WTC11 (cell line): ENCODE data around the gene DOCK8. TPM values are rescaled to one million over a fixed set of nuclear protein-coding genes. Genes with fewer than 3 reads are reported as not detected.

Source experiments
- ATAC-seq: fragments of 200-7000 bp; cut with Tn5 transposase; 2 replicates; pipeline ENCODE4 v1.10.0; 2021; ENCODE audit warnings: mild to moderate bottlenecking, moderate library complexity
- CTCF ChIA-PET: fragments of 300-600 bp; sonication (Branson Sonifier 250); formaldehyde crosslinking; loops from one replicate; lab custom pipeline; 2021; ENCODE audit warnings: antibody characterized with exemption; lab: Charles Lee
- POLR2A ChIA-PET: fragments of 350-600 bp; sonication (Branson Sonifier 250); formaldehyde crosslinking; loops from one replicate; lab custom pipeline; 2021; ENCODE audit warnings: antibody characterized with exemption; lab: Charles Lee
- DNase-seq: peaks from one replicate; pipeline ENCODE4 v3.0.0; 2021; ENCODE audit warnings: low spot score
- H3K27ac Mint-ChIP-seq: 2 replicates; pipeline ENCODE4 v1.8.0; 2021; ENCODE audit warnings: mixed read lengths
- H3K27me3 Mint-ChIP-seq: 2 replicates; pipeline ENCODE4 v1.8.0; 2021; ENCODE audit warnings: low read depth, mild to moderate bottlenecking, moderate library complexity, mixed read lengths
- H3K36me3 Mint-ChIP-seq: 2 replicates; pipeline ENCODE4 v1.8.0; 2021; ENCODE audit warnings: mixed read lengths
- H3K4me1 Mint-ChIP-seq: 2 replicates; pipeline ENCODE4 v1.8.0; 2022; ENCODE audit warnings: mixed read lengths
- H3K4me3 Mint-ChIP-seq: 2 replicates; pipeline ENCODE4 v1.8.0; 2021; ENCODE audit warnings: mild to moderate bottlenecking, moderate library complexity, mixed read lengths
- H3K9me3 Mint-ChIP-seq: 2 replicates; pipeline ENCODE4 v1.8.0; 2021; ENCODE audit warnings: mixed read lengths
- ATF2 ChIP-seq: sonication (generic); formaldehyde crosslinking; IDR thresholded peaks from 2 replicates; pipeline ENCODE4 v1.8.1; 2022; ENCODE audit warnings: low read depth, missing genetic modification reagents, borderline replicate concordance
- ATF6 ChIP-seq: sonication (generic); formaldehyde crosslinking; IDR thresholded peaks from 2 replicates; pipeline ENCODE4 v1.8.1; 2023; ENCODE audit warnings: mild to moderate bottlenecking, missing genetic modification reagents
- CBFB ChIP-seq: sonication (generic); formaldehyde crosslinking; IDR thresholded peaks from 2 replicates; pipeline ENCODE4 v1.8.1; 2022; ENCODE audit warnings: mild to moderate bottlenecking, low read depth, missing genetic modification reagents
- CREM ChIP-seq: sonication (generic); formaldehyde crosslinking; IDR thresholded peaks from 2 replicates; pipeline ENCODE4 v1.8.1; 2022; ENCODE audit warnings: mild to moderate bottlenecking, missing genetic modification reagents, moderate library complexity
- ELF4 ChIP-seq: sonication (generic); formaldehyde crosslinking; IDR thresholded peaks from 2 replicates; pipeline ENCODE4 v1.8.1; 2022; ENCODE audit warnings: low read depth, mild to moderate bottlenecking, moderate library complexity, missing genetic modification reagents
- EMX1 ChIP-seq: fragments of 250-450 bp; sonication (Bioruptor Pico); IDR thresholded peaks from 2 replicates; pipeline ENCODE4 v1.8.0; 2021; ENCODE audit warnings: mild to moderate bottlenecking
- ETV6 ChIP-seq: sonication (generic); formaldehyde crosslinking; IDR thresholded peaks from 2 replicates; pipeline ENCODE4 v1.8.1; 2022; ENCODE audit warnings: mild to moderate bottlenecking, missing genetic modification reagents
- FOXP1 ChIP-seq: sonication (generic); formaldehyde crosslinking; IDR thresholded peaks from 2 replicates; pipeline ENCODE4 v1.8.0; 2022; ENCODE audit warnings: missing genetic modification reagents, mild to moderate bottlenecking, moderate library complexity, borderline replicate concordance
- HMGA2 ChIP-seq: fragments of 250-450 bp; sonication (Bioruptor Pico); IDR thresholded peaks from 2 replicates; pipeline ENCODE4 v1.4.0; 2021; ENCODE audit warnings: mild to moderate bottlenecking, moderate library complexity
- MXD4 ChIP-seq: fragments of 250-450 bp; sonication (Bioruptor Pico); IDR thresholded peaks from 2 replicates; pipeline ENCODE4 v1.8.0; 2021; ENCODE audit warnings: mild to moderate bottlenecking, moderate library complexity, borderline replicate concordance
- NR1H2 ChIP-seq: sonication (generic); formaldehyde crosslinking; IDR thresholded peaks from 2 replicates; pipeline ENCODE4 v1.9.0; 2021; ENCODE audit warnings: mild to moderate bottlenecking, moderate library complexity, missing genetic modification reagents
- RELA ChIP-seq: sonication (generic); formaldehyde crosslinking; IDR thresholded peaks from 2 replicates; pipeline ENCODE4 v1.8.1; 2022; ENCODE audit warnings: missing genetic modification reagents, mild to moderate bottlenecking, borderline replicate concordance
- TEAD1 ChIP-seq: sonication (generic); formaldehyde crosslinking; IDR thresholded peaks from 2 replicates; pipeline ENCODE4 v1.8.0; 2022; ENCODE audit warnings: mild to moderate bottlenecking, missing genetic modification reagents
- TP53 ChIP-seq: sonication (generic); formaldehyde crosslinking; IDR thresholded peaks from 2 replicates; pipeline ENCODE4 v1.8.1; 2023; ENCODE audit warnings: mild to moderate bottlenecking, missing genetic modification reagents
- USF2 ChIP-seq: sonication (generic); formaldehyde crosslinking; IDR thresholded peaks from 2 replicates; pipeline ENCODE4 v1.8.1; 2023; ENCODE audit warnings: mild to moderate bottlenecking, missing genetic modification reagents, moderate library complexity
- ZNF138 ChIP-seq: sonication (generic); formaldehyde crosslinking; conservative IDR thresholded peaks from 2 replicates; pipeline ENCODE4 v1.8.1; 2022; ENCODE audit warnings: mild to moderate bottlenecking, moderate library complexity, missing genetic modification reagents
- total RNA-seq: library from RNA; stranded (reverse); gene quantifications from 3 replicates; pipeline ENCODE4 v1.2.3, GENCODE V29; 2021
- TF ChIP-seq, protein P1 (sequence below): fragments of 250-450 bp; sonication (Bioruptor Pico); IDR thresholded peaks from 2 replicates; pipeline ENCODE4 v1.9.0; 2021; ENCODE audit warnings: mild to moderate bottlenecking, borderline replicate concordance
- TF ChIP-seq, protein P2 (sequence below): sonication (generic); formaldehyde crosslinking; conservative IDR thresholded peaks from 2 replicates; pipeline ENCODE4 v1.8.1; 2022; ENCODE audit warnings: mild to moderate bottlenecking, missing genetic modification reagents
- TF ChIP-seq, protein P3 (sequence below): sonication (generic); formaldehyde crosslinking; IDR thresholded peaks from 2 replicates; pipeline ENCODE4 v1.8.0; 2022; ENCODE audit warnings: mild to moderate bottlenecking, missing genetic modification reagents

DOCK8 gene
- total RNA-seq, 1 experiment from 2014 or later, result 3.2 TPM

- no peak for TF ChIP-seq USF2 (CRISPR knock-in tag)
- no peak for TF ChIP-seq TP53 (CRISPR knock-in tag)
- TF ChIP-seq, protein P1, sequence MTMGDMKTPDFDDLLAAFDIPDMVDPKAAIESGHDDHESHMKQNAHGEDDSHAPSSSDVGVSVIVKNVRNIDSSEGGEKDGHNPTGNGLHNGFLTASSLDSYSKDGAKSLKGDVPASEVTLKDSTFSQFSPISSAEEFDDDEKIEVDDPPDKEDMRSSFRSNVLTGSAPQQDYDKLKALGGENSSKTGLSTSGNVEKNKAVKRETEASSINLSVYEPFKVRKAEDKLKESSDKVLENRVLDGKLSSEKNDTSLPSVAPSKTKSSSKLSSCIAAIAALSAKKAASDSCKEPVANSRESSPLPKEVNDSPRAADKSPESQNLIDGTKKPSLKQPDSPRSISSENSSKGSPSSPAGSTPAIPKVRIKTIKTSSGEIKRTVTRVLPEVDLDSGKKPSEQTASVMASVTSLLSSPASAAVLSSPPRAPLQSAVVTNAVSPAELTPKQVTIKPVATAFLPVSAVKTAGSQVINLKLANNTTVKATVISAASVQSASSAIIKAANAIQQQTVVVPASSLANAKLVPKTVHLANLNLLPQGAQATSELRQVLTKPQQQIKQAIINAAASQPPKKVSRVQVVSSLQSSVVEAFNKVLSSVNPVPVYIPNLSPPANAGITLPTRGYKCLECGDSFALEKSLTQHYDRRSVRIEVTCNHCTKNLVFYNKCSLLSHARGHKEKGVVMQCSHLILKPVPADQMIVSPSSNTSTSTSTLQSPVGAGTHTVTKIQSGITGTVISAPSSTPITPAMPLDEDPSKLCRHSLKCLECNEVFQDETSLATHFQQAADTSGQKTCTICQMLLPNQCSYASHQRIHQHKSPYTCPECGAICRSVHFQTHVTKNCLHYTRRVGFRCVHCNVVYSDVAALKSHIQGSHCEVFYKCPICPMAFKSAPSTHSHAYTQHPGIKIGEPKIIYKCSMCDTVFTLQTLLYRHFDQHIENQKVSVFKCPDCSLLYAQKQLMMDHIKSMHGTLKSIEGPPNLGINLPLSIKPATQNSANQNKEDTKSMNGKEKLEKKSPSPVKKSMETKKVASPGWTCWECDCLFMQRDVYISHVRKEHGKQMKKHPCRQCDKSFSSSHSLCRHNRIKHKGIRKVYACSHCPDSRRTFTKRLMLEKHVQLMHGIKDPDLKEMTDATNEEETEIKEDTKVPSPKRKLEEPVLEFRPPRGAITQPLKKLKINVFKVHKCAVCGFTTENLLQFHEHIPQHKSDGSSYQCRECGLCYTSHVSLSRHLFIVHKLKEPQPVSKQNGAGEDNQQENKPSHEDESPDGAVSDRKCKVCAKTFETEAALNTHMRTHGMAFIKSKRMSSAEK, result no peak
- TF ChIP-seq, protein P2, sequence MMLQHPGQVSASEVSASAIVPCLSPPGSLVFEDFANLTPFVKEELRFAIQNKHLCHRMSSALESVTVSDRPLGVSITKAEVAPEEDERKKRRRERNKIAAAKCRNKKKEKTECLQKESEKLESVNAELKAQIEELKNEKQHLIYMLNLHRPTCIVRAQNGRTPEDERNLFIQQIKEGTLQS (CRISPR knock-in tag), result no peak
- no peak for TF ChIP-seq RELA (CRISPR knock-in tag)
- no peak for TF ChIP-seq MXD4 (CRISPR knock-in tag)
- TF ChIP-seq ETV6 (CRISPR knock-in tag), result no peak
- TF ChIP-seq CREM (CRISPR knock-in tag), result no peak
- TF ChIP-seq ATF2 (CRISPR knock-in tag), result no peak
- no peak for TF ChIP-seq TEAD1 (CRISPR knock-in tag)
- TF ChIP-seq, protein P3, sequence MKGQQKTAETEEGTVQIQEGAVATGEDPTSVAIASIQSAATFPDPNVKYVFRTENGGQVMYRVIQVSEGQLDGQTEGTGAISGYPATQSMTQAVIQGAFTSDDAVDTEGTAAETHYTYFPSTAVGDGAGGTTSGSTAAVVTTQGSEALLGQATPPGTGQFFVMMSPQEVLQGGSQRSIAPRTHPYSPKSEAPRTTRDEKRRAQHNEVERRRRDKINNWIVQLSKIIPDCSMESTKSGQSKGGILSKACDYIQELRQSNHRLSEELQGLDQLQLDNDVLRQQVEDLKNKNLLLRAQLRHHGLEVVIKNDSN (CRISPR knock-in tag), result no peak
- no peak for TF ChIP-seq ZNF138
- no peak for TF ChIP-seq EMX1
- TF ChIP-seq ELF4 (CRISPR knock-in tag), result no peak
- ChIA-PET POLR2A (no interaction called here), CTCF (interaction anchor here (1.9 kb wide), 1 partner anchor 25 kb away, joined by 4 read pairs; no protein-coding TSS in a partner anchor)
- H3K4me1 Mint-ChIP-seq, result peaks cover 10% of the 10 kb centered on the region
- DNase-seq (no peak), ATAC-seq (no peak)
- H3K27ac Mint-ChIP-seq, result no peak overlapping the region
- no peaks in the 10 kb centered on the region for H3K9me3 Mint-ChIP-seq
- H3K4me3 Mint-ChIP-seq, result no peak overlapping the region
- H3K27me3 Mint-ChIP-seq, result no peaks in the 10 kb centered on the region
- no peaks in the 10 kb centered on the region for H3K36me3 Mint-ChIP-seq
Measured at GRCh38 chr9:372128-372527, 157.5 kb downstream of the DOCK8 start.

DNA sequence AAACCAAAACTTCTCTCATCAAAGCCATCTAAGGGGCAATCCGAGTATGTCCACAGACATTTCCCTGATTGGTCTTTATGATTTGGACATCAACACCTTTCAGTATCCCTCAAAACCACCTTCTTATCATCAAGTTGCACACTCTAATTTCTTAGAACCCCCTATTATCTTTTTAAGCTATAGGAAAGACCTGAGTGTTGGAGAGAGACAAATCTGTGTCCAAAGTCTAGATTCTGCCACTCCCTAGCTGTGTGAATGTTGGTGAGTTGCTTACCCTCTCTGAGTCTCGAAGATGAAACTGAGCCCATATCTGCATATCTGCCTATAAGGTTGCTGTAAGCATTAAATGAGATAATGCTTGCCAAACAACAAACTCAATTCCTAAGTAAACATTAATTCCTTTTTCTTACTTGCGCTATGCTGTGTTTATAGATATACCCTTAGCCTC, 159.1 kb downstream of the DOCK8 start:
- Mint-ChIP-seq H3K4me3 (no peak overlapping the region), H3K4me1 (peaks cover 10% of the 10 kb centered on the region), H3K36me3 (no peaks in the 10 kb centered on the region), H3K27me3 (no peaks in the 10 kb centered on the region), H3K9me3 (no peaks in the 10 kb centered on the region), H3K27ac (no peak overlapping the region)
- ChIA-PET CTCF (no interaction called here), POLR2A (no interaction called here)
- ATAC-seq (no peak), DNase-seq (no peak)
- TF ChIP-seq HMGA2, result no peak
- TF ChIP-seq RELA (CRISPR knock-in tag), result no peak
- TF ChIP-seq CBFB (CRISPR knock-in tag), result no peak
- no peak for TF ChIP-seq ATF6 (CRISPR knock-in tag)
- TF ChIP-seq CREM (CRISPR knock-in tag), result no peak
- no peak for TF ChIP-seq FOXP1 (CRISPR knock-in tag)
- no peak for TF ChIP-seq NR1H2 (CRISPR knock-in tag)
